DMS153 (cell line): ENCODE results near the gene CEP135.

Experiments
- DNase-seq: peaks from one replicate; lab custom pipeline; 2025; lab: John Stamatoyannopoulos, UW

CEP135 gene

DNA sequence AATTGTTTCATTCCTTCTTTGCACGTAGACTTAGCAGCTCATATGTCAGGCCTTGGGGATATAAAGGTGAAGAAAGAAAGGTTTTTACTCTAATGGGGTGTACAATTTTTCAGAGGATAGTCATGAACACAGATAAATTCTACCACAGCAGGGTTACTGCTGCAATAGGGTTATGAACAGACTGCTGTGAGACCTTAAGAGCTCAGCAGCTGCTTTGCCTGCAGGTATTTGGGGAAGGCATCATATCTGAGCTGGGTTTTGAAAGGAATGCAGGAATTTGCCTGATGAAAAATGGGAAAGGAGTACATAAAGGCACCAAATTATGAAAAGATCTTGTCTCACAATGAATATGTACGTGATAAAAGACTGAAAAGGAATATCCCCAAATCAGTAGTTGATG lies 128.9 kb downstream of the CEP135 start:
- DNase-seq = no peak

DNA sequence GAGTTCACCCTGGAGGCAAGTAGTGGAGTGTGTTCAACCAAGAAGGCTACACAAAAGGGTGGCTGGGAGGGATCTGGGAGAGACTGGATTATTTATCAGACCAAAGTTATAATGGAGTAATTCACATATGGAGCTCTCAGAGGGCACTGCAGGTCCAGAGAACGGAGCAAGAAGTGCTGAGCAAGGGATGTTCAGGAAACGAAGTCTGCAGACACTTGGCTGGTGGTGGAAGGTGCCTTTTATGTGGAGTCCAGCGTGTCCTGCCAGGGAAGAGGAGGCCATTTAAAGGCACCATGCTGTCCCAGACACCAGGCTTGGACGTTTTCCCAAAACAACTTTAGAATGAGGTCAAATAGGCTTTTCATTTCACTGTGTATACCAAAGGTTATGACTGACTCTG lies 130.1 kb downstream of the CEP135 start:
- DNase-seq = no peak

DNA sequence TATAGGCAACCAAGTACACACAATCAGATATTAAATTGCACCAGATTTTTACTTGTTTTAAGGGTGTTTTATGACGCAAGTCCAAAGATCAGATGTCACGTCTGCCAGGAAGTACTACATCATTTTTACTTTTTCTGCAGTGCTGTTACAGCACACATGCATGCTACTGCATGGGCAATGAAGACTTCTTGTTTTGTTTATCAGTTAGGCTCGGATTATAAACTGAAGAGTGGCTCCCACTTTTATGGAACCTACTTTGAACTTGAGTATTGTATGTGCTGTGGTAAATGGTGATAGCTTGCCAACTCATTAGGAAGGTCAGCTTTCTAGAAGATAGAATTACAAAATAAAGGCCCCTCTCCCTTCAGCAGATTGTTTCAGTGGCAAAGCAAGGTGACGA lies 131.6 kb downstream of the CEP135 start:
- DNase-seq = no peak

DNA sequence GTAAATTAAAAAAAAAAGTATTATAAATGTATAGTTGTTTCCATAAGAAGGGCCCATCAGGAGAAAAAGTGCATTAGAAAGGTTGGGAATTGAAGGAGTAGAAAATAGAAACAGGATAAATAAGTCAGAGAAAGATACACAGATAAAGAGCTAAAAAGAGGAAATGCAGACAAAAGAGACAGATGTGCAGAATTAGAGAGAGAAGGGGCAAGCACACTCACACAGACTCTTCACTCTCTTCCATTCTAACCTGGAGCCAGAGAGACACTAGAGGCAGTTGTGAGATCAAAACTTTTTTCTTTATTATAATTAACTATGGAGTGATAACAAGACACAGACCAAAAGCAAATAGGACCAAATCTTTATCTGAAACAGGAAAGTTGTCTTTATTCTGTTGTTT lies 134.1 kb downstream of the CEP135 start:
- no peak for DNase-seq
